Astrocyte (in vitro differentiated cells and primary cell): Measurements from ENCODE around the gene SOBP. TPM values are rescaled to one million over a fixed set of nuclear protein-coding genes. Genes with fewer than 3 reads are reported as not detected.

Source experiments
- DNase-seq: peaks from one replicate; pipeline ENCODE4 v3.0.0-alpha.2; 2010; ENCODE audit warnings: low read depth
- FAIRE-seq: peaks from 2 replicates; lab custom pipeline; 2011; peaks lifted over from hg19 to GRCh38; lab: Jason Lieb, UNC
- H2AFZ ChIP-seq: 2 replicates; pipeline ENCODE4 v1.6.0; 2012; ENCODE audit warnings: low read depth, low read length, inconsistent platforms
- H3K27ac ChIP-seq: 2 replicates; pipeline ENCODE4 v1.5.1; 2011; ENCODE audit warnings: low read depth, low read length, inconsistent platforms
- H3K27me3 ChIP-seq: 2 replicates; pipeline ENCODE4 v1.6.0; 2011; ENCODE audit warnings: low read length, inconsistent platforms; ENCODE audit not compliant: insufficient read depth
- H3K36me3 ChIP-seq: 2 replicates; pipeline ENCODE4 v1.5.1; 2011; ENCODE audit warnings: low read length, inconsistent platforms; ENCODE audit not compliant: insufficient read depth
- H3K4me1 ChIP-seq: 2 replicates; pipeline ENCODE4 v1.5.1; 2011; ENCODE audit warnings: low read length, inconsistent platforms; ENCODE audit not compliant: insufficient read depth
- H3K4me2 ChIP-seq: 2 replicates; pipeline ENCODE4 v1.6.0; 2012; ENCODE audit warnings: low read length, inconsistent platforms
- H3K4me3 ChIP-seq: 2 replicates; pipeline ENCODE4 v1.5.1; 2011; ENCODE audit warnings: low read depth, mild to moderate bottlenecking, low read length, inconsistent platforms; ENCODE audit not compliant: insufficient read depth
- H3K79me2 ChIP-seq: 2 replicates; pipeline ENCODE4 v1.6.0; 2012; ENCODE audit warnings: mild to moderate bottlenecking, low read length, inconsistent platforms; ENCODE audit not compliant: insufficient read depth
- H3K9ac ChIP-seq: 2 replicates; pipeline ENCODE4 v1.6.0; 2012; ENCODE audit warnings: mild to moderate bottlenecking, low read length, inconsistent platforms
- H3K9me3 ChIP-seq: 2 replicates; pipeline ENCODE4 v1.5.1; 2012; ENCODE audit warnings: low read depth, mild to moderate bottlenecking, low read length, inconsistent platforms; ENCODE audit not compliant: insufficient read depth
- H4K20me1 ChIP-seq: 2 replicates; pipeline ENCODE4 v1.6.0; 2012; ENCODE audit warnings: low read length, inconsistent platforms; ENCODE audit not compliant: insufficient read depth
- H3K27ac Mint-ChIP-seq: one replicate; pipeline ENCODE4 v1.8.0; 2021; ENCODE audit warnings: mild to moderate bottlenecking, mixed read lengths; ENCODE audit not compliant: unreplicated experiment
- H3K27me3 Mint-ChIP-seq: one replicate; pipeline ENCODE4 v1.8.0; 2021; ENCODE audit warnings: low read depth, mixed read lengths; ENCODE audit not compliant: unreplicated experiment
- H3K36me3 Mint-ChIP-seq: one replicate; pipeline ENCODE4 v1.8.0; 2021; ENCODE audit warnings: low read depth, mixed read lengths; ENCODE audit not compliant: unreplicated experiment
- H3K4me1 Mint-ChIP-seq: one replicate; pipeline ENCODE4 v1.8.0; 2021; ENCODE audit warnings: low read depth, mixed read lengths; ENCODE audit not compliant: unreplicated experiment
- H3K4me3 Mint-ChIP-seq: one replicate; pipeline ENCODE4 v1.8.0; 2021; ENCODE audit warnings: mild to moderate bottlenecking, moderate library complexity, mixed read lengths; ENCODE audit not compliant: unreplicated experiment
- H3K9me3 Mint-ChIP-seq: one replicate; pipeline ENCODE4 v1.8.0; 2021; ENCODE audit warnings: mild to moderate bottlenecking, mixed read lengths; ENCODE audit not compliant: unreplicated experiment
- EZH2 ChIP-seq: IDR thresholded peaks from 2 replicates; pipeline ENCODE4 v1.6.1; 2012; ENCODE audit warnings: mild to moderate bottlenecking, low read length, inconsistent platforms; ENCODE audit not compliant: insufficient read depth
- total RNA-seq: library from RNA; stranded (reverse); gene quantifications from 2 replicates; pipeline ENCODE4 v1.2.1, GENCODE V29; 2021
- TF ChIP-seq, protein P1 (sequence below): IDR thresholded peaks from 2 replicates; pipeline ENCODE4 v1.5.1; 2011; ENCODE audit warnings: low read depth, mild to moderate bottlenecking, inconsistent platforms, low read length, moderate library complexity; ENCODE audit not compliant: insufficient read depth

Gene SOBP
- total RNA-seq, 1 donor from 2014 or later: 4.7 TPM

DNA sequence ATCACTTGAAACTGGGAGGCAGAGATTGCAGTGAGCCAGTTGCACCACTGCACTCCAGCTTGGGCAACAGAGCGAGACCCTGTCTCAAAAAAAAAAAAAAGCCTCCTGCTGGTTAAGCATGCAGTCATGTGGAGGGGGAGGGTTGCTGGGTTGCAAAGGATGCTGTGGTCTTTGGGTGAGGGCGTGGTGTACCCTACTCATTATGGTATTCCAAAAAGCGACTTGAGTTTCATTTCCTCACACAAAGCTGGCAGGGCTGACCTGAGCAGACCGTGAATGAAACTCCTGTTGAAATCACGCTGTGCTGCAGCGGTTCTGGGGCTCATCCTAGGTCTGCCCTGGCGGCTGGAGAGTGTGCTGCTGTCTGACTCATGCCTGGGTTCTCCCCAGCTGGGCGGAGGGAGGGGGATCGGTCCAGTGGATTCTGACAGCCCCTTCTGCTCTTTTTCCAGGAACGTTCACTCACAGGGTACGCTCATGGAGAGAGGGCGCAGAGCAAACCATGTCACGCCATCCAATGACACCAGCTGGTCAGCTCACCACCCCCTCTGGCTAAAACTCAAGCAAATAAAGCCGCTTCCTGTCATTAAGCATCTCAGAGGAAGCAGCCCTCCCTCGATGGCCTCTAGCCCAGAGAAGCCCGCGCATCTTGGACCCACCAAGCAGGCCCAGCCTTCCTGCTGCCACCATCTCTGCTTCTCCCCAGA is 168.0 kb downstream of the SOBP start:
- H3K9me3 Mint-ChIP-seq: no peaks in the 10 kb centered on the region
- TF ChIP-seq, protein P1, sequence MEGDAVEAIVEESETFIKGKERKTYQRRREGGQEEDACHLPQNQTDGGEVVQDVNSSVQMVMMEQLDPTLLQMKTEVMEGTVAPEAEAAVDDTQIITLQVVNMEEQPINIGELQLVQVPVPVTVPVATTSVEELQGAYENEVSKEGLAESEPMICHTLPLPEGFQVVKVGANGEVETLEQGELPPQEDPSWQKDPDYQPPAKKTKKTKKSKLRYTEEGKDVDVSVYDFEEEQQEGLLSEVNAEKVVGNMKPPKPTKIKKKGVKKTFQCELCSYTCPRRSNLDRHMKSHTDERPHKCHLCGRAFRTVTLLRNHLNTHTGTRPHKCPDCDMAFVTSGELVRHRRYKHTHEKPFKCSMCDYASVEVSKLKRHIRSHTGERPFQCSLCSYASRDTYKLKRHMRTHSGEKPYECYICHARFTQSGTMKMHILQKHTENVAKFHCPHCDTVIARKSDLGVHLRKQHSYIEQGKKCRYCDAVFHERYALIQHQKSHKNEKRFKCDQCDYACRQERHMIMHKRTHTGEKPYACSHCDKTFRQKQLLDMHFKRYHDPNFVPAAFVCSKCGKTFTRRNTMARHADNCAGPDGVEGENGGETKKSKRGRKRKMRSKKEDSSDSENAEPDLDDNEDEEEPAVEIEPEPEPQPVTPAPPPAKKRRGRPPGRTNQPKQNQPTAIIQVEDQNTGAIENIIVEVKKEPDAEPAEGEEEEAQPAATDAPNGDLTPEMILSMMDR: peak; percentile 23
- TF ChIP-seq EZH2: no peak
- H3K36me3 Mint-ChIP-seq: peaks cover 8% of the 10 kb centered on the region
- Histone ChIP-seq H2AFZ (peak overlapping the region; percentile 73), H3K27ac (no peak overlapping the region), H3K27me3 (no peaks in the 10 kb centered on the region), H3K4me3 (peak overlapping the region; percentile 41), H3K79me2 (no peaks in the 10 kb centered on the region), H3K9me3 (no peaks in the 10 kb centered on the region), H3K4me2 (peak overlapping the region; percentile 81), H3K36me3 (no peaks in the 10 kb centered on the region), H4K20me1 (no peaks in the 10 kb centered on the region), H3K4me1 (peaks cover 16% of the 10 kb centered on the region), H3K9ac (peak overlapping the region; percentile 5)
- H3K27ac Mint-ChIP-seq: no peak overlapping the region
- DNase-seq (peak; percentile 73), FAIRE-seq (no peak)
- peaks cover 4% of the 10 kb centered on the region for H3K27me3 Mint-ChIP-seq
- peaks cover 17% of the 10 kb centered on the region for H3K4me1 Mint-ChIP-seq
- no peak overlapping the region for H3K4me3 Mint-ChIP-seq

GRCh38 chr6:107658920-107659865 is 169.3 kb downstream of the SOBP start:
- Mint-ChIP-seq H3K4me3 (no peak overlapping the region), H3K9me3 (no peaks in the 10 kb centered on the region), H3K27me3 (peaks cover 12% of the 10 kb centered on the region), H3K27ac (no peak overlapping the region), H3K36me3 (peaks cover 8% of the 10 kb centered on the region), H3K4me1 (peaks cover 20% of the 10 kb centered on the region)
- DNase-seq (no peak), FAIRE-seq (no peak)
- no peak overlapping the region for H3K4me3 ChIP-seq
- no peaks in the 10 kb centered on the region for H3K79me2 ChIP-seq
- H3K27me3 ChIP-seq: no peaks in the 10 kb centered on the region
- no peak overlapping the region for H3K27ac ChIP-seq
- H4K20me1 ChIP-seq: no peaks in the 10 kb centered on the region
- H2AFZ ChIP-seq: no peak overlapping the region
- H3K36me3 ChIP-seq: no peaks in the 10 kb centered on the region
- H3K4me2 ChIP-seq: peak overlapping the region; percentile 21
- no peak overlapping the region for H3K9ac ChIP-seq
- H3K9me3 ChIP-seq: no peaks in the 10 kb centered on the region
- H3K4me1 ChIP-seq: peaks cover 16% of the 10 kb centered on the region
- no peak for TF ChIP-seq EZH2
- TF ChIP-seq, protein P1: no peak
